Measurements from ENCODE around the gene C8G.

- TF ChIP-seq CTCF (IDR thresholded peaks at IDR 0.05): no peak
- no peak for TF ChIP-seq POLR2AphosphoS5 (IDR thresholded peaks at IDR 0.05)
- no peak for TF ChIP-seq POLR2A (IDR thresholded peaks at IDR 0.05)
Measured at GRCh38 chr9:136928591-136928990, 16.5 kb upstream of the C8G start.
